HepG2 (cell line): Measurements from ENCODE around the gene NCOA5. TPM values are rescaled to one million over a fixed set of nuclear protein-coding genes. Genes with fewer than 3 reads are reported as not detected.

Experiments used
- FOXK1 ChIP-seq: sonication (generic); formaldehyde crosslinking; IDR thresholded peaks from 2 replicates; pipeline ENCODE4 v1.4.0; 2020; ENCODE audit warnings: low read depth, missing genetic modification reagents, borderline replicate concordance
- GPN1 ChIP-seq: sonication (generic); formaldehyde crosslinking; IDR thresholded peaks from 2 replicates; pipeline ENCODE4 v1.5.1; 2020; ENCODE audit warnings: missing genetic modification reagents, borderline replicate concordance
- RAD51 ChIP-seq: fragments of 450-650 bp; IDR thresholded peaks from 2 replicates; pipeline ENCODE4 v1.6.1; 2016; ENCODE audit warnings: borderline replicate concordance
- RARG ChIP-seq: sonication (generic); formaldehyde crosslinking; IDR thresholded peaks from 2 replicates; pipeline ENCODE4 v1.4.0; 2020; ENCODE audit warnings: low read depth, mild to moderate bottlenecking, missing genetic modification reagents
- SIN3B ChIP-seq: fragments of 150-350 bp; IDR thresholded peaks from 2 replicates; pipeline ENCODE4 v1.6.1; 2014; ENCODE audit warnings: low read length
- ZNF484 ChIP-seq: sonication (generic); formaldehyde crosslinking; IDR thresholded peaks from 2 replicates; pipeline ENCODE4 v1.5.1; 2020; ENCODE audit warnings: mild to moderate bottlenecking, low read depth, missing genetic modification reagents, borderline replicate concordance
- ZNF557 ChIP-seq: sonication (generic); formaldehyde crosslinking; IDR thresholded peaks from 2 replicates; pipeline ENCODE4 v1.4.0; 2020; ENCODE audit warnings: missing genetic modification reagents
- ZNF570 ChIP-seq: sonication (generic); formaldehyde crosslinking; IDR thresholded peaks from 2 replicates; pipeline ENCODE4 v1.4.0; 2020; ENCODE audit warnings: mild to moderate bottlenecking, missing genetic modification reagents, borderline replicate concordance
- ZNF605 ChIP-seq: sonication (generic); formaldehyde crosslinking; IDR thresholded peaks from 2 replicates; pipeline ENCODE4 v1.8.0; 2022; ENCODE audit warnings: mild to moderate bottlenecking, missing genetic modification reagents
- ZNF660 ChIP-seq: sonication (generic); formaldehyde crosslinking; IDR thresholded peaks from 2 replicates; pipeline ENCODE4 v1.5.1; 2020; ENCODE audit warnings: mild to moderate bottlenecking, low read depth, missing genetic modification reagents, borderline replicate concordance
- polyA plus RNA-seq, 8 experiments: library from polyadenylated mRNA; depleted of rRNA in 3 of 8; stranded (reverse) in 7 of 8; unstranded in 1 of 8; fragments of >200 nt; fragmentation: Illumina TruSeq in 4 of 8; extraction: Trizol in 4 of 8; gene quantifications; 2 replicates each; pipeline versions ENCODE4 v1.2.1 to v1.2.3, GENCODE V29; 2011 to 2016; ENCODE audit warnings: low read depth in 4 of 8, missing spikeins in 1 of 8, mixed read lengths in 1 of 8; ENCODE audit not compliant: insufficient read depth in 1 of 8
- total RNA-seq, 5 experiments: library from RNA; depleted of rRNA; stranded (reverse); fragments of >200 nt; fragmentation: Illumina TruSeq; extraction: Trizol; gene quantifications; 2 replicates each; pipeline ENCODE4 v1.2.3, GENCODE V29; 2016; ENCODE audit warnings: low read depth in 1 of 5
- TF ChIP-seq, protein P1 (sequence below): sonication (generic); formaldehyde crosslinking; IDR thresholded peaks from 2 replicates; pipeline ENCODE4 v1.5.0; 2020; ENCODE audit warnings: mild to moderate bottlenecking, missing genetic modification reagents

NCOA5 gene
- total and polyA plus RNA-seq, 2 of the 13 experiments (the other 11 are each of a cell fraction or from before 2014, with no cell fraction given): 16.5 to 28.4 TPM

GRCh38 chr20:46089417-46090388 is at the start of gene NCOA5 (continued):
- TF ChIP-seq, protein P1, sequence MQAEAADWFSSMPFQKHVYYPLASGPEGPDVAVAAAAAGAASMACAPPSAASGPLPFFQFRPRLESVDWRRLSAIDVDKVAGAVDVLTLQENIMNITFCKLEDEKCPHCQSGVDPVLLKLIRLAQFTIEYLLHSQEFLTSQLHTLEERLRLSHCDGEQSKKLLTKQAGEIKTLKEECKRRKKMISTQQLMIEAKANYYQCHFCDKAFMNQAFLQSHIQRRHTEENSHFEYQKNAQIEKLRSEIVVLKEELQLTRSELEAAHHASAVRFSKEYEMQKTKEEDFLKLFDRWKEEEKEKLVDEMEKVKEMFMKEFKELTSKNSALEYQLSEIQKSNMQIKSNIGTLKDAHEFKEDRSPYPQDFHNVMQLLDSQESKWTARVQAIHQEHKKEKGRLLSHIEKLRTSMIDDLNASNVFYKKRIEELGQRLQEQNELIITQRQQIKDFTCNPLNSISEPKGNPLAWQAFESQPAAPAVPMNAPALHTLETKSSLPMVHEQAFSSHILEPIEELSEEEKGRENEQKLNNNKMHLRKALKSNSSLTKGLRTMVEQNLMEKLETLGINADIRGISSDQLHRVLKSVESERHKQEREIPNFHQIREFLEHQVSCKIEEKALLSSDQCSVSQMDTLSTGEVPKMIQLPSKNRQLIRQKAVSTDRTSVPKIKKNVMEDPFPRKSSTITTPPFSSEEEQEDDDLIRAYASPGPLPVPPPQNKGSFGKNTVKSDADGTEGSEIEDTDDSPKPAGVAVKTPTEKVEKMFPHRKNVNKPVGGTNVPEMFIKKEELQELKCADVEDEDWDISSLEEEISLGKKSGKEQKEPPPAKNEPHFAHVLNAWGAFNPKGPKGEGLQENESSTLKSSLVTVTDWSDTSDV: peak; percentile 63; the same call in 1 of the 2 replicates
- TF ChIP-seq RARG (CRISPR knock-in tag) (no peak), FOXK1 (CRISPR knock-in tag) (peak; percentile 99), ZNF570 (CRISPR knock-in tag) (peak; percentile 93; the same call in 1 of the 2 replicates), ZNF557 (no peak), ZNF605 (CRISPR knock-in tag) (0 out of 2 replicates have a peak, but pooled peaks have one; percentile 24), RAD51 (no peak), GPN1 (CRISPR knock-in tag) (no peak; the same call in 1 of the 2 replicates), ZNF660 (CRISPR knock-in tag) (no peak), ZNF484 (CRISPR knock-in tag) (no peak), SIN3B (no peak)
